ENCODE results near the gene S1PR4. TPM values are rescaled to one million over a fixed set of nuclear protein-coding genes. Genes with fewer than 3 reads are reported as not detected.

The S1PR4 gene
- total and polyA plus RNA-seq, 2 experiments from 2014 or later: 0.24 TPM; not detected in 1

GRCh38 chr19:3198901-3199700 lies 20.5 kb downstream of the S1PR4 start:
- Mint-ChIP-seq H3K4me3 (no peak overlapping the region), H3K27me3 (ENCODE audit: insufficient read depth, low read depth, poor library complexity) (peaks cover 7% of the 10 kb centered on the region), H3K4me1 (no peaks in the 10 kb centered on the region), H3K36me3 (ENCODE audit: low read depth) (peaks cover 11% of the 10 kb centered on the region; the same call in 2 of the 3 replicates), H3K9me3 (no peaks in the 10 kb centered on the region), H3K27ac (no peak overlapping the region)
- no peaks in the 10 kb centered on the region for H3K9me2 ChIP-seq (ENCODE audit: insufficient read depth)
- H3K79me2 ChIP-seq (replicated peaks; ENCODE audit: insufficient read depth): peaks cover 9% of the 10 kb centered on the region; the same call in 1 of the 2 replicates
- H3K4me1 ChIP-seq (ENCODE audit: insufficient read depth): no peaks in the 10 kb centered on the region
- H4K20me1 ChIP-seq (replicated peaks; ENCODE audit: insufficient read depth): no peaks in the 10 kb centered on the region; the same call in 1 of the 2 replicates
- H3K4me2 ChIP-seq: no peak overlapping the region
- no peaks in the 10 kb centered on the region; the same call in 1 of the 2 replicates for H3K36me3 ChIP-seq (ENCODE audit: insufficient read depth)
- TF ChIP-seq POLR2AphosphoS5 (IDR thresholded peaks at IDR 0.05; ENCODE audit: low read depth) (no peak), ZNF114 (CRISPR knock-in tag; IDR thresholded peaks at IDR 0.05) (no peak), STAT1 (IDR thresholded peaks at IDR 0.05; ENCODE audit: unreplicated experiment) (no peak), REST (IDR thresholded peaks at IDR 0.05; ENCODE audit: unreplicated experiment) (no peak), JUNB (IDR thresholded peaks at IDR 0.05; ENCODE audit: unreplicated experiment) (no peak), ZNF462 (CRISPR knock-in tag; IDR thresholded peaks at IDR 0.05) (no peak), ETS1 (IDR thresholded peaks at IDR 0.05) (no peak), EZH2 (IDR thresholded peaks at IDR 0.05; ENCODE audit: low read depth, unreplicated experiment) (no peak), CREB1 (CRISPR knock-in tag; IDR thresholded peaks at IDR 0.05; ENCODE audit: low read depth) (no peak), ZNF331 (CRISPR knock-in tag; IDR thresholded peaks at IDR 0.05; ENCODE audit: low read depth) (no peak), NANOG (IDR thresholded peaks at IDR 0.05; ENCODE audit: borderline replicate concordance) (no peak), CTCF (conservative IDR thresholded peaks at IDR 0.05; ENCODE audit: low read depth in 2 of 2) (no peak), EZH2phosphoT487 (IDR thresholded peaks at IDR 0.05; ENCODE audit: unreplicated experiment) (no peak)
- no peaks in the 10 kb centered on the region for H3K27me3 ChIP-seq (ENCODE audit: insufficient read depth)
- no peak for ATAC-seq
- DNase-seq (ENCODE audit: low spot score): no peak
- no peak overlapping the region for H3K4me3 ChIP-seq
- H3K27ac ChIP-seq (ENCODE audit: low read depth): no peak overlapping the region
- H3F3A ChIP-seq (replicated peaks; ENCODE audit: low read depth): no peaks in the 10 kb centered on the region
- H2AFZ ChIP-seq: no peak overlapping the region

Measured in GM23338 (cell line).